HepG2 (cell line): ENCODE results near the gene CCN2. TPM values are rescaled to one million over a fixed set of nuclear protein-coding genes. Genes with fewer than 3 reads are reported as not detected.
A peak's percentile ranks its signal among the peaks of the same experiment; 100 is the strongest.

ENCODE experiments used
- BORCS8-MEF2B ChIP-seq: sonication (generic); formaldehyde crosslinking; IDR thresholded peaks from 2 replicates; pipeline ENCODE4 v1.8.0; 2022; ENCODE audit warnings: mild to moderate bottlenecking, missing genetic modification reagents
- CCAR2 ChIP-seq: fragments of 200-400 bp; formaldehyde crosslinking; optimal IDR thresholded peaks from 2 replicates; pipeline ENCODE3; 2018; ENCODE audit warnings: low read depth, mild to moderate bottlenecking, low read length, moderate library complexity
- ETS1 ChIP-seq: sonication (generic); formaldehyde crosslinking; IDR thresholded peaks from 2 replicates; pipeline ENCODE4 v1.4.0; 2020; ENCODE audit warnings: missing genetic modification reagents
- FOXK1 ChIP-seq: sonication (generic); formaldehyde crosslinking; IDR thresholded peaks from 2 replicates; pipeline ENCODE4 v1.4.0; 2020; ENCODE audit warnings: low read depth, missing genetic modification reagents, borderline replicate concordance
- GLI4 ChIP-seq: sonication (generic); formaldehyde crosslinking; IDR thresholded peaks from 2 replicates; pipeline ENCODE4 v1.5.1; 2020; ENCODE audit warnings: missing genetic modification reagents, mild to moderate bottlenecking, moderate library complexity, borderline replicate concordance
- GMEB2 ChIP-seq: IDR thresholded peaks from 2 replicates; pipeline ENCODE4 v1.6.1; 2016; ENCODE audit warnings: missing biosample characterization, missing genetic modification reagents, low read depth
- KAT7 ChIP-seq: IDR thresholded peaks from 2 replicates; pipeline ENCODE4 v1.6.1; 2018; ENCODE audit warnings: borderline replicate concordance, missing compliant biosample characterization
- KLF9 ChIP-seq: IDR thresholded peaks from 2 replicates; pipeline ENCODE4 v1.6.1; 2016; ENCODE audit warnings: low read depth
- MED8 ChIP-seq: sonication (generic); formaldehyde crosslinking; IDR thresholded peaks from 2 replicates; pipeline ENCODE4 v1.8.1; 2023; ENCODE audit warnings: mild to moderate bottlenecking, missing genetic modification reagents; ENCODE audit not compliant: insufficient replicate concordance
- PHF5A ChIP-seq: IDR thresholded peaks from one replicate; pipeline ENCODE4 v1.6.1; 2018; ENCODE audit warnings: low read depth, missing genetic modification reagents; ENCODE audit not compliant: unreplicated experiment
- RARG ChIP-seq: sonication (generic); formaldehyde crosslinking; IDR thresholded peaks from 2 replicates; pipeline ENCODE4 v1.4.0; 2020; ENCODE audit warnings: low read depth, mild to moderate bottlenecking, missing genetic modification reagents
- RBAK ChIP-seq: sonication (generic); formaldehyde crosslinking; IDR thresholded peaks from 2 replicates; pipeline ENCODE4 v1.5.1; 2020; ENCODE audit warnings: mild to moderate bottlenecking, missing genetic modification reagents
- SALL2 ChIP-seq: sonication (generic); formaldehyde crosslinking; IDR thresholded peaks from 2 replicates; pipeline ENCODE4 v1.8.1; 2023; ENCODE audit warnings: mild to moderate bottlenecking, missing genetic modification reagents, inconsistent platforms
- SMYD3 ChIP-seq: sonication (generic); formaldehyde crosslinking; IDR thresholded peaks from 2 replicates; pipeline ENCODE4 v1.8.1; 2023; ENCODE audit warnings: mild to moderate bottlenecking, missing genetic modification reagents
- STAT6 ChIP-seq: sonication (generic); formaldehyde crosslinking; IDR thresholded peaks from 2 replicates; pipeline ENCODE4 v1.4.0; 2020; ENCODE audit warnings: missing genetic modification reagents, mild to moderate bottlenecking, borderline replicate concordance
- TBL1XR1 ChIP-seq: fragments of 150-350 bp; IDR thresholded peaks from 2 replicates; pipeline ENCODE4 v1.6.1; 2014; ENCODE audit warnings: borderline replicate concordance, low read length; ENCODE audit not compliant: partially characterized antibody
- TCF7 ChIP-seq: sonication (generic); IDR thresholded peaks from 2 replicates; pipeline ENCODE4 v1.6.1; 2016; ENCODE audit warnings: antibody characterized with exemption, low read depth
- ZBTB38 ChIP-seq: sonication (generic); formaldehyde crosslinking; IDR thresholded peaks from 2 replicates; pipeline ENCODE4 v1.5.1; 2020; ENCODE audit warnings: mild to moderate bottlenecking, missing genetic modification reagents
- ZKSCAN8 ChIP-seq: IDR thresholded peaks from 2 replicates; pipeline ENCODE4 v1.6.1; 2016; ENCODE audit warnings: borderline replicate concordance, missing genetic modification reagents, missing compliant biosample characterization
- ZNF292 ChIP-seq: sonication (generic); formaldehyde crosslinking; IDR thresholded peaks from 2 replicates; pipeline ENCODE4 v1.8.1; 2022; ENCODE audit warnings: mild to moderate bottlenecking, low read depth, missing genetic modification reagents, borderline replicate concordance
- ZNF30 ChIP-seq: sonication (generic); formaldehyde crosslinking; IDR thresholded peaks from 2 replicates; pipeline ENCODE4 v1.5.0; 2020; ENCODE audit warnings: mild to moderate bottlenecking, missing genetic modification reagents
- ZNF567 ChIP-seq: sonication (generic); formaldehyde crosslinking; IDR thresholded peaks from 2 replicates; pipeline ENCODE4 v1.8.1; 2023; ENCODE audit warnings: mild to moderate bottlenecking, missing genetic modification reagents, borderline replicate concordance
- ZNF570 ChIP-seq: sonication (generic); formaldehyde crosslinking; IDR thresholded peaks from 2 replicates; pipeline ENCODE4 v1.4.0; 2020; ENCODE audit warnings: mild to moderate bottlenecking, missing genetic modification reagents, borderline replicate concordance
- ZNF724P ChIP-seq: sonication (generic); formaldehyde crosslinking; IDR thresholded peaks from 2 replicates; pipeline ENCODE4 v1.8.0; 2022; ENCODE audit warnings: missing genetic modification reagents, borderline replicate concordance
- polyA plus RNA-seq, 8 experiments: library from polyadenylated mRNA; depleted of rRNA in 3 of 8; stranded (reverse) in 7 of 8; unstranded in 1 of 8; fragments of >200 nt; fragmentation: Illumina TruSeq in 4 of 8; extraction: Trizol in 4 of 8; gene quantifications; 2 replicates each; pipeline versions ENCODE4 v1.2.1 to v1.2.3, GENCODE V29; 2011 to 2016; ENCODE audit warnings: low read depth in 4 of 8, missing spikeins in 1 of 8, mixed read lengths in 1 of 8; ENCODE audit not compliant: insufficient read depth in 1 of 8
- total RNA-seq, 5 experiments: library from RNA; depleted of rRNA; stranded (reverse); fragments of >200 nt; fragmentation: Illumina TruSeq; extraction: Trizol; gene quantifications; 2 replicates each; pipeline ENCODE4 v1.2.3, GENCODE V29; 2016; ENCODE audit warnings: low read depth in 1 of 5

CCN2 gene
- total and polyA plus RNA-seq, 2 of the 13 experiments (the other 11 are each of a cell fraction or from before 2014, with no cell fraction given), result 34.7 to 316 TPM

- TF ChIP-seq GMEB2 (CRISPR knock-in tag) (no peak), GLI4 (CRISPR knock-in tag) (no peak), RBAK (CRISPR knock-in tag) (no peak), SALL2 (peak; percentile 87; the same call in 1 of the 2 replicates), TBL1XR1 (peak; percentile 97), RARG (CRISPR knock-in tag) (no peak), CCAR2 (peak; percentile 93), FOXK1 (CRISPR knock-in tag) (peak; percentile 87; the same call in 1 of the 2 replicates), ZNF567 (CRISPR knock-in tag) (no peak; the same call in 1 of the 2 replicates), ETS1 (CRISPR knock-in tag) (peak; percentile 90; the same call in 1 of the 2 replicates), ZBTB38 (peak; percentile 96), ZNF292 (CRISPR knock-in tag) (peak; percentile 91; the same call in 1 of the 2 replicates), ZNF570 (CRISPR knock-in tag) (no peak; the same call in 1 of the 2 replicates), ZNF724P (CRISPR knock-in tag) (peak; percentile 85; the same call in 1 of the 2 replicates), STAT6 (CRISPR knock-in tag) (peak; percentile 96), PHF5A (CRISPR knock-in tag) (peak; percentile 81), ZKSCAN8 (peak; percentile 11; the same call in 1 of the 2 replicates), TCF7 (peak; percentile 85), KAT7 (CRISPR knock-in tag) (peak; percentile 94), KLF9 (CRISPR knock-in tag) (no peak), ZNF30 (no peak), SMYD3 (CRISPR knock-in tag) (peak; percentile 57), MED8 (CRISPR knock-in tag) (peak; percentile 91), BORCS8-MEF2B (CRISPR knock-in tag) (peak; percentile 76)
Measured at GRCh38 chr6:131950767-131951575, at the start of gene CCN2 (continued).
